NCI-H226 (cell line): Measurements from ENCODE around the gene ADAT2.

Experiments
- DNase-seq: peaks from one replicate; pipeline ENCODE4 v3.0.0-alpha.2; 2015

Gene ADAT2

DNA sequence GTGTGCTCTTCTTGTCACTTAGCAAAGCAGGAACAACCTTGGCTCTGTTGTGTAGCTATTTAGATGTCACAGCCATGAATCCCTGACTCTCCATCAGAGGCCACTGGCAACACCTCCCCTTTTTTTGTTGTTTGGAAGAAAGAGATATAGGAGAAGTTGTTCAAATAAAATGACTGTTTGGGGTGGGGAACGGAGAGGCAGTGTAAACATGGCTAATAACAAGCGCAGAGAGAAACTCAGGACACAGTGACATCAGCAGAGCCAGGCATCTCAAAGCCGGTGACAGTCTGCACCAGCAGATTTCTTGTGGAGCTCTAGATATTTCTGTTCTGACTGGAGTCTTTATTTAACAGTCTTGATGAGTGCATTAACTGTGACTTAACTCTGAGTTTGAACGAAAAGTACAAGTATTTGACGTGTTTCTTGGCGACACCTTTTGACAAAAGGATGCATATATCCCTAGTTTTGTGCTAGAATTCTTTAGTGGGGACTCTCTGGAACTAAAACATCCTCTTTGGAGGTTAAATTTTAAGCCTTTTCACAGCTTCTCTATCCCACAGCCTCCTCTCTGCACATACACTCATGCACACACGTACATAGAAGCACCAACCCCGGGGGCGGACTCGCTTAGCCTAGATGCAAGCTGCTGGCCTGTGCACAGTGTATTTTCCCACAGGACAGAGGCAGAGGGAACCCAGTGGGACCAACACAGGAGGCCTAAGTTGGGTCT, 53.8 kb downstream of the ADAT2 start:
- DNase-seq = no peak

DNA sequence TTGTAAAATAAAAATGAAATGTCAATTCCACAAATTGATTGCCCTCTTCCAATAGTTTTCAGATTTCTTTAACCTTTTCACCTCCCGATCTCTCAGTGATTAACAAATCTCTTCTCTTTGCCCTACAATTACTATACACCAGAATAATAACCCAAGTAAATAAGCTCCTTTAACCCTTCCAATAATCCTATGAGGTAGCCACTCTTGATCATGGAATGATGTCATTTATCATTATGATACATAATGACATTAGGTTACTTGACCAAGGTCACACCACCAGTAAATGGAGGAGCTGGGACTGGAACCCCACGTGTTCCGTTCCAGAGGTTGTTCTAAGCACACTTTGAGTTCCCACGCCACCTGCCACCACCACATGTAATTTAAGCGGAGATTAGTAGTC, 54.8 kb downstream of the ADAT2 start:
- DNase-seq = no peak

DNA sequence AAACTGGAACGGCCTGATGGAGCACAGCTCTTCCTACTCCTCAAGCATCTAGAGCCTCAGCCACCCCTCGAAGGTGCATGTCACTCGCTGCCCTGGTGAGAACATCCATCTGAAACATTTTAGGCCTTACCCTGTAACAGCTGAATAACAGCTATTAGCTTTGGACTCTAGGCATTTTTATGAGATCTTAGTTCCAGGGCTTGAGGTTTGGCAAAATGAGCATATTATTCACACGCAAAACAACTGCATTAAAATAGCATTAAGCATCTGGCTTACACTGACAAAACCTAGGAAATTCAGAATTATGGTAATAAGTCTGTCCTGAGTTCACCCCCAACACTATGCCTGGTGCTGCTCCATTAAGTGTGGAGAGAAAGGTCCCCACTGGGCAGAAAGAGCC, 56.1 kb downstream of the ADAT2 start:
- no peak for DNase-seq

DNA sequence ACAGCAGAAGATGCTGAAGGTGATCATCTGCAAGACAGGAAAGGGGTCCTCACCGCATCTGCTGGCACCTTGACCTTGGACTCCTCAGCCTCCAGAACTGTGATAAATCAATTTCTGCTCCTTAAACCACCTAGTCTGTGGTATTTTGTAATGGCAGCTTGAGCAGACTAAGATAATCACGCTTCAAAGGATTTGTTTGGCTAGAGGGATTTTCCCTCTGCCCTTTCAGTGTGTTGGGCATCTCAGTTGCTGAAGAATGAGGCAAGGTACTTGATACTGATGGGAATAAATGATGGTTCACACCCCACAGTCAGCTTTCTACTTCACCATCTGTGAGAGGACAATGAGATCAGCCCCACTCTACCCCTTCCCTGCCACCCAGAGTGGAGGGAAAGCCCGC, 60.2 kb downstream of the ADAT2 start:
- no peak for DNase-seq

DNA sequence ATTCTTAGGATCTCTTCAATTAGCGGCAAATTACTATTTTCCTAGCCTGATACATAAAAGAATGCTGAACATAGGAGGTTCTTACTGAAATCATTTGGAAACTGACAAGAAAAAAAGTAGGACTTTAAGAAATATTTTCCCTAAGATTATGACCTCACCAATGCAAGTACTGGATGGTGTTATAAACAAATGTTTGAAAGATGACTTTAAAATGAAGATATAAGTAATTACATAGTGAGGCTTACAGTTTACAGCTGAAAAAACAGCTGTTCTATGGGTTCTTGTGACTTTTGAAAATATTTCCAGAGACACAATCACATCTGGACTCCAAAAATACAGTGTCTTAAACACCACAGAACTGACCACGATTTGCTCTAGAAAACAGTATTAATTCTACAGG, 64.9 kb downstream of the ADAT2 start:
- no peak for DNase-seq

DNA sequence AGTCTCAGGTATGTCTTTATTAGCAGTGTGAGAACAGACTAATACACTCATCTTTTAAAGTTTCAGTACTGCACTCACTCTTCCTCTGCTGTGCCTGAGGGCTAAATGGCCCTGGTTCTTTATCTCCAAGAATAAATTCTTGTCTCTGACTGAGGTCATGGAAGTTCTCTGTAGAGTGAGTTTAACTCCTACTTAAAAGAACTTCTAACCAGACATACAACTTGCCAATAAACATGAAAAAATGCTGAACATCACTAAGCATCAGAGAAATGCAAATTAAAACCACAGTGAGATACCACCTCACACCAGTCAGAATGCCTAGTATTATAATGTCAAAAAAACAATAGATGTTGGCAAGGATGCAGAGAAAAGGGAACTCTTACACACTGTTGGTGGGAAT, 73.6 kb downstream of the ADAT2 start:
- peak; percentile 69 for DNase-seq

DNA sequence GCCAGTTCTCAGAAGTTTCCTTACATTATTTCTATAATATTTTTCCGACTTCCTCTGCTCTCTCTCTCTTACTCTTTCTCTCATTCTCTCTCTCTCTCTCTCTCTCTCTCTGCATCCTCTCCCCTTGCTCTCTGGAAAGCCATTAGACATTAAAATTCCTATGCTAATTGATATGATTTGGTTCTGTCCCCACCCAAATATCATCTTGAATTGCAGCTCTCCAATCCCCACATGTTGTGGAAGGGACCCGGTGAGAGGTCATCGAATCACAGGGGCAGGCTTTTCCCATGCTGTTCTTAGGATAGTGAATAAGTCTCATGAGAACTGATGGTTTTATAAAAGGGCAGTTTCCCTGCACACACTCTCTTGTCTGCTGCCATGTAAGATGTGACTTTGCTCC, 74.1 kb downstream of the ADAT2 start:
- DNase-seq = no peak

DNA sequence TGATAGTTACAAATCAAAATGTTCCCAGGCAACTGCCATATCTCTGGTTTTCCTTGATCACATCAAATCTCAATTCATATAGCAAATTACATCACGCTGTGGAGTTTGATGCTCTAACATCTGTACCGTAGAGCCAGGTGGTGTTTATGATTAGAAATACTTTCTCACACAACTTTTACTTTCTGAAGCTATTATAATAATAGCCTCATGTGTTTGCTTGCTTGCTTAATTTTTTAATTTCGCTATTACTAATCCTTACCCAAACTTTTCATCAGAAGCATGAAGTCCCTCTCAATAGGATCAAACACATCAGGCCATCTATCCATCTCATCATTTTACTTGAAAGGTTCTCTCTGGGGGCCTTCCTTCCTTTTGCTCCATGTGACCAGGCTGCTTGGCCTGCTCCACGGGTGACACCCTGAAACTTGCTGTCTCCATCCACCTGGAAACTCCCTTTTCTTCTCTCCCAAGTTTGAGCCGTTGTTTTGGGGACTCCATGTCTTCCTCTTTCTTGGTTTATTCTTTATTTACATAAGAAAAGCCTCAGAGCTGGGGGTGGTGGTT, 75.4 kb downstream of the ADAT2 start:
- DNase-seq = no peak

DNA sequence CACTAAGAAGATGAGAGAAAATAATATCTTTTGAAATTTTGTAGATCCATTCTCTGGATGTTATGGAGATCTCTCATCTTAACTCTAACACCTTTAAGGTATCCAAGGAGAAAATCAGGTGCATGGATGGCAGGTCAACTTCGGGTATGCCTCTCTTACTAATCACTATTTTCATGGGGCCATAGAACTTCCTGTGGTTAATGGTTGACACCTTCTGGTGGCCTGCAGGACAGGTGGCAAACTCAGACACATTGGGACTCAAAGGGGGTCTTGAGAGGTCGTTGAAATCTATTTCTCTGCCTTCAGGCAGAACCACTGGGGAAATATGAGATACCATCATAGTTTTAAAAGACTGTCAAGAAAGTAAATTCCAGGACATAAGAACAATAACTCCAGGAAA, 76.5 kb downstream of the ADAT2 start:
- DNase-seq = no peak
